ENCODE data around the gene PDE2A. TPM values are rescaled to one million over a fixed set of nuclear protein-coding genes. Genes with fewer than 3 reads are reported as not detected.

PDE2A gene
- polyA plus RNA-seq, 2 of the 4 experiments (the other 2 are of a cell fraction), result 0.62 to 1.5 TPM

DNA sequence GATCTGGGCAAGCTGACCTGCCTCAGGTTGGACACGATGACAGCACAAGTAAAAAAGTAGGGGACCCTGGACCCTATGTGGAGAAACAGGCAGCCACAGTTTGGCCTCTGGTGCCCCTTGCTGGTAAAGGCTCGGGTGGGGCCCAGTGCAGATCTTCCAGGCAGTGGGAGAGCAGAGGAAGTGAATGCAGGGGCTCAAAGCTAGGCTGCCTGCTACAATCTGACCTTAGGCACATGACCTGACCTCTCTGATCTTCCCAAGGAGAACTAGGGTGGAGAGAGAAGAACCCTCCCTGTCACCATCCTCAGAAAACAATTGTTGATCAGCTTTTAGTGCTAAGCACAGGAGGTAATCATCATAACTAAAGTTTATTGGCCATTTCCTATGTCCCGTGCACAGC lies 76.5 kb downstream of the PDE2A start (continued):
- TF ChIP-seq ZNF302 (CRISPR knock-in tag; IDR thresholded peaks at IDR 0.05), result no peak
- TF ChIP-seq SREBF2 (IDR thresholded peaks at IDR 0.05), result no peak
- TF ChIP-seq CHD2 (IDR thresholded peaks at IDR 0.05; ENCODE audit: low read length, partially characterized antibody), result no peak
- TF ChIP-seq FOSB (CRISPR knock-in tag; IDR thresholded peaks at IDR 0.05), result no peak
- no peak for TF ChIP-seq RNF2 (IDR thresholded peaks at IDR 0.05; ENCODE audit: borderline replicate concordance, low read depth)
- no peak for TF ChIP-seq NR3C1 (IDR thresholded peaks at IDR 0.05)

GRCh38 chr11:72595292-72595684 lies 78.9 kb downstream of the PDE2A start:
- ATAC-seq, result no peak
- FAIRE-seq, result no peak
- CTCF ChIA-PET, result interaction anchor here (0.9 to 14.0 kb wide), 6 partner anchors 10 to 124 kb away, joined by 3 to 293 read pairs (median 7); no protein-coding TSS in a partner anchor
- Histone ChIP-seq H3K4me3 (no peak overlapping the region), H3K4me2 (no peak overlapping the region), H3K27ac (no peak overlapping the region), H3K4me1 (peaks cover 11% of the 10 kb centered on the region; the same call in 2 of the 3 replicates), H3K9me3 (no peaks in the 10 kb centered on the region)
- DNase-seq (ENCODE audit: low read depth in 1 of 2, low spot score in 1 of 2), result no peak
- no peak for TF ChIP-seq TFCP2L1 (CRISPR knock-in tag; IDR thresholded peaks at IDR 0.05)
- no peak for TF ChIP-seq NPAS2 (CRISPR knock-in tag; IDR thresholded peaks at IDR 0.05; ENCODE audit: borderline replicate concordance)
- TF ChIP-seq ZNF302 (CRISPR knock-in tag; IDR thresholded peaks at IDR 0.05), result no peak
- TF ChIP-seq, protein P1, sequence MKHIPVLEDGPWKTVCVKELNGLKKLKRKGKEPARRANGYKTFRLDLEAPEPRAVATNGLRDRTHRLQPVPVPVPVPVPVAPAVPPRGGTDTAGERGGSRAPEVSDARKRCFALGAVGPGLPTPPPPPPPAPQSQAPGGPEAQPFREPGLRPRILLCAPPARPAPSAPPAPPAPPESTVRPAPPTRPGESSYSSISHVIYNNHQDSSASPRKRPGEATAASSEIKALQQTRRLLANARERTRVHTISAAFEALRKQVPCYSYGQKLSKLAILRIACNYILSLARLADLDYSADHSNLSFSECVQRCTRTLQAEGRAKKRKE (CRISPR knock-in tag; IDR thresholded peaks at IDR 0.05; ENCODE audit: low read depth), result no peak
- TF ChIP-seq RAD21 (conservative IDR thresholded peaks at IDR 0.05 in 1 of 2, IDR thresholded peaks at IDR 0.05 in 1 of 2), result no peak
- TF ChIP-seq HOXB13 (CRISPR knock-in tag; IDR thresholded peaks at IDR 0.05; ENCODE audit: low read depth), result no peak
- no peak for TF ChIP-seq SMC3 (IDR thresholded peaks at IDR 0.05)
- TF ChIP-seq JUN (IDR thresholded peaks at IDR 0.05), result no peak
- POLR2A ChIA-PET, result no interaction called here
- 38% methylated on average over 7 of the region's 9 CpGs for WGBS (ENCODE audit: missing lambda C conversion rate)

- ATAC-seq, result no peak
- WGBS (ENCODE audit: missing lambda C conversion rate), result 44% methylated on average over 6 of the region's 8 CpGs
- Histone ChIP-seq H3K4me1 (peaks cover 11% of the 10 kb centered on the region; the same call in 2 of the 3 replicates), H3K27ac (no peak overlapping the region), H3K4me3 (no peak overlapping the region), H3K9me3 (no peaks in the 10 kb centered on the region), H3K4me2 (no peak overlapping the region)
- no peak for TF ChIP-seq FOXS1 (CRISPR knock-in tag; IDR thresholded peaks at IDR 0.05)
- no peak for TF ChIP-seq MAFK (IDR thresholded peaks at IDR 0.05; ENCODE audit: partially characterized antibody)
- no peak for TF ChIP-seq RCOR1 (IDR thresholded peaks at IDR 0.05; ENCODE audit: low read depth, low read length)
- no peak for TF ChIP-seq RFX5 (IDR thresholded peaks at IDR 0.05)
- TF ChIP-seq RAD21 (conservative IDR thresholded peaks at IDR 0.05 in 1 of 2, IDR thresholded peaks at IDR 0.05 in 1 of 2), result no peak
- TF ChIP-seq TP53 (CRISPR knock-in tag; IDR thresholded peaks at IDR 0.05), result no peak
- TF ChIP-seq HDAC2 (IDR thresholded peaks at IDR 0.05), result no peak
- no peak for TF ChIP-seq POLR2AphosphoS2 (conservative IDR thresholded peaks at IDR 0.05; ENCODE audit: low read length)
- TF ChIP-seq ESRRA (IDR thresholded peaks at IDR 0.05; ENCODE audit: borderline replicate concordance, low read length), result no peak
- TF ChIP-seq PHF8 (IDR thresholded peaks at IDR 0.05; ENCODE audit: borderline replicate concordance, low read depth), result no peak
- no peak for TF ChIP-seq SREBF2 (IDR thresholded peaks at IDR 0.05)
- TF ChIP-seq HEYL (CRISPR knock-in tag; IDR thresholded peaks at IDR 0.05), result no peak
- TF ChIP-seq, protein P2, sequence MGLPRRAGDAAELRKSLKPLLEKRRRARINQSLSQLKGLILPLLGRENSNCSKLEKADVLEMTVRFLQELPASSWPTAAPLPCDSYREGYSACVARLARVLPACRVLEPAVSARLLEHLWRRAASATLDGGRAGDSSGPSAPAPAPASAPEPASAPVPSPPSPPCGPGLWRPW (IDR thresholded peaks at IDR 0.05), result no peak
- no peak for TF ChIP-seq MAZ (IDR thresholded peaks at IDR 0.05; ENCODE audit: borderline replicate concordance, low read depth, low read length)
- TF ChIP-seq, protein P3, sequence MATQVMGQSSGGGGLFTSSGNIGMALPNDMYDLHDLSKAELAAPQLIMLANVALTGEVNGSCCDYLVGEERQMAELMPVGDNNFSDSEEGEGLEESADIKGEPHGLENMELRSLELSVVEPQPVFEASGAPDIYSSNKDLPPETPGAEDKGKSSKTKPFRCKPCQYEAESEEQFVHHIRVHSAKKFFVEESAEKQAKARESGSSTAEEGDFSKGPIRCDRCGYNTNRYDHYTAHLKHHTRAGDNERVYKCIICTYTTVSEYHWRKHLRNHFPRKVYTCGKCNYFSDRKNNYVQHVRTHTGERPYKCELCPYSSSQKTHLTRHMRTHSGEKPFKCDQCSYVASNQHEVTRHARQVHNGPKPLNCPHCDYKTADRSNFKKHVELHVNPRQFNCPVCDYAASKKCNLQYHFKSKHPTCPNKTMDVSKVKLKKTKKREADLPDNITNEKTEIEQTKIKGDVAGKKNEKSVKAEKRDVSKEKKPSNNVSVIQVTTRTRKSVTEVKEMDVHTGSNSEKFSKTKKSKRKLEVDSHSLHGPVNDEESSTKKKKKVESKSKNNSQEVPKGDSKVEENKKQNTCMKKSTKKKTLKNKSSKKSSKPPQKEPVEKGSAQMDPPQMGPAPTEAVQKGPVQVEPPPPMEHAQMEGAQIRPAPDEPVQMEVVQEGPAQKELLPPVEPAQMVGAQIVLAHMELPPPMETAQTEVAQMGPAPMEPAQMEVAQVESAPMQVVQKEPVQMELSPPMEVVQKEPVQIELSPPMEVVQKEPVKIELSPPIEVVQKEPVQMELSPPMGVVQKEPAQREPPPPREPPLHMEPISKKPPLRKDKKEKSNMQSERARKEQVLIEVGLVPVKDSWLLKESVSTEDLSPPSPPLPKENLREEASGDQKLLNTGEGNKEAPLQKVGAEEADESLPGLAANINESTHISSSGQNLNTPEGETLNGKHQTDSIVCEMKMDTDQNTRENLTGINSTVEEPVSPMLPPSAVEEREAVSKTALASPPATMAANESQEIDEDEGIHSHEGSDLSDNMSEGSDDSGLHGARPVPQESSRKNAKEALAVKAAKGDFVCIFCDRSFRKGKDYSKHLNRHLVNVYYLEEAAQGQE (IDR thresholded peaks at IDR 0.05), result no peak
- TF ChIP-seq JUN (IDR thresholded peaks at IDR 0.05), result no peak
- no peak for FAIRE-seq
- POLR2A ChIA-PET, result no interaction called here
- DNase-seq (ENCODE audit: low read depth in 1 of 2, low spot score in 1 of 2), result no peak
- CTCF ChIA-PET, result interaction anchor here (0.6 to 14.0 kb wide), 11 partner anchors 10 to 237 kb away, joined by 3 to 293 read pairs (median 4); no protein-coding TSS in a partner anchor
These were observed 79.5 kb downstream of the PDE2A start for GRCh38 chr11:72594493-72595291.

Data from A549 (cell line).